Astrocyte (in vitro differentiated cells and primary cell): Measurements from ENCODE around the gene DPH6.

Experiments used
- EZH2 ChIP-seq: IDR thresholded peaks from 2 replicates; pipeline ENCODE4 v1.6.1; 2012; ENCODE audit warnings: mild to moderate bottlenecking, low read length, inconsistent platforms; ENCODE audit not compliant: insufficient read depth
- TF ChIP-seq, protein P1 (sequence below): IDR thresholded peaks from 2 replicates; pipeline ENCODE4 v1.5.1; 2011; ENCODE audit warnings: low read depth, mild to moderate bottlenecking, inconsistent platforms, low read length, moderate library complexity; ENCODE audit not compliant: insufficient read depth

DNA sequence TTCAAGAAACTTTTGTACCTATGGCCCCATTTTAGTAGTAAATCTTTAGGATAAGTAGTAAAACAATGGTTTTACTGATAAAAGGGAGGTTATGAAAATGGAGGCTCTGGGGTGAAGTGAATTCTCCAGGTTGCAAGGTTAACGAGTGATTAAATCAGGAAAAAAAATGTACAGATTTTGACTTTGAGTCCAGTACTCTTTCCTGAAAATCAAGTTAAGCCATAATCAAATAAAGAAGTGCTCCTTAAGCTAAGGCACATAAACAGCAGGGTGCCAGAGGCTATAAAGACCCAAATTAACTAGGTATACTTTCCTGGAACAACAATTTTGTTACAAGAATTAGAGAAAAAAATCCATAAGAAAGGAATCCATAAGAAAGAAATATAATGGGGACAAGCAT, 114.7 kb downstream of the DPH6 start:
- TF ChIP-seq, protein P1, sequence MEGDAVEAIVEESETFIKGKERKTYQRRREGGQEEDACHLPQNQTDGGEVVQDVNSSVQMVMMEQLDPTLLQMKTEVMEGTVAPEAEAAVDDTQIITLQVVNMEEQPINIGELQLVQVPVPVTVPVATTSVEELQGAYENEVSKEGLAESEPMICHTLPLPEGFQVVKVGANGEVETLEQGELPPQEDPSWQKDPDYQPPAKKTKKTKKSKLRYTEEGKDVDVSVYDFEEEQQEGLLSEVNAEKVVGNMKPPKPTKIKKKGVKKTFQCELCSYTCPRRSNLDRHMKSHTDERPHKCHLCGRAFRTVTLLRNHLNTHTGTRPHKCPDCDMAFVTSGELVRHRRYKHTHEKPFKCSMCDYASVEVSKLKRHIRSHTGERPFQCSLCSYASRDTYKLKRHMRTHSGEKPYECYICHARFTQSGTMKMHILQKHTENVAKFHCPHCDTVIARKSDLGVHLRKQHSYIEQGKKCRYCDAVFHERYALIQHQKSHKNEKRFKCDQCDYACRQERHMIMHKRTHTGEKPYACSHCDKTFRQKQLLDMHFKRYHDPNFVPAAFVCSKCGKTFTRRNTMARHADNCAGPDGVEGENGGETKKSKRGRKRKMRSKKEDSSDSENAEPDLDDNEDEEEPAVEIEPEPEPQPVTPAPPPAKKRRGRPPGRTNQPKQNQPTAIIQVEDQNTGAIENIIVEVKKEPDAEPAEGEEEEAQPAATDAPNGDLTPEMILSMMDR: no peak
- no peak for TF ChIP-seq EZH2
